DOHH2 (cell line): Measurements from ENCODE around the gene NEGR1.

Source experiments
- EZH2phosphoT487 ChIP-seq: fragments of 200-600 bp; sonication (generic); IDR thresholded peaks from 2 replicates; pipeline ENCODE4 v1.6.1; 2017; ENCODE audit warnings: borderline replicate concordance, mild to moderate bottlenecking, antibody characterized with exemption, low read length, moderate library complexity, mixed read lengths
- TF ChIP-seq, protein P1 (sequence below): fragments of 200-600 bp; sonication (generic); IDR thresholded peaks from one replicate; pipeline ENCODE4 v1.5.1; 2014; ENCODE audit warnings: antibody characterized with exemption, mild to moderate bottlenecking, low read depth, low read length; ENCODE audit not compliant: poor library complexity, severe bottlenecking

DNA sequence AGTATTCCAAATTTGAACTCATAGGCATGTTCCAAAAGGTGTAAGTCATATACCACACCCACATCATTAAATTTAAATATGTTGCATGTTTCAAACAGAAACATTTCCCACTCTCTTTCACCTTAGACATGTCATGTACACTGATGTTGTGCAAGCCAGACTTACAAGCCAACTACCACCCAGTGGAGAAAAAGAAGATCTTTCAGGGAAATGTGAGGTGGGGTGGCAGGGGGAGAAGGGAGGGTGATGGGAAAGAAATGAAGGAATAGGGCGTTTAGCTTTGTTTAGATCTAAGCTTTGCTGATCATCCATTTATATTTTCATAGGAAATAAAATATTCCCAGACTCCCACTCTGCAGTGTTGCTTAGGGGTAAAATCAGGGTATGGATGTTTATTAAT is 1.6 kb downstream of the NEGR1 start:
- TF ChIP-seq, protein P1, sequence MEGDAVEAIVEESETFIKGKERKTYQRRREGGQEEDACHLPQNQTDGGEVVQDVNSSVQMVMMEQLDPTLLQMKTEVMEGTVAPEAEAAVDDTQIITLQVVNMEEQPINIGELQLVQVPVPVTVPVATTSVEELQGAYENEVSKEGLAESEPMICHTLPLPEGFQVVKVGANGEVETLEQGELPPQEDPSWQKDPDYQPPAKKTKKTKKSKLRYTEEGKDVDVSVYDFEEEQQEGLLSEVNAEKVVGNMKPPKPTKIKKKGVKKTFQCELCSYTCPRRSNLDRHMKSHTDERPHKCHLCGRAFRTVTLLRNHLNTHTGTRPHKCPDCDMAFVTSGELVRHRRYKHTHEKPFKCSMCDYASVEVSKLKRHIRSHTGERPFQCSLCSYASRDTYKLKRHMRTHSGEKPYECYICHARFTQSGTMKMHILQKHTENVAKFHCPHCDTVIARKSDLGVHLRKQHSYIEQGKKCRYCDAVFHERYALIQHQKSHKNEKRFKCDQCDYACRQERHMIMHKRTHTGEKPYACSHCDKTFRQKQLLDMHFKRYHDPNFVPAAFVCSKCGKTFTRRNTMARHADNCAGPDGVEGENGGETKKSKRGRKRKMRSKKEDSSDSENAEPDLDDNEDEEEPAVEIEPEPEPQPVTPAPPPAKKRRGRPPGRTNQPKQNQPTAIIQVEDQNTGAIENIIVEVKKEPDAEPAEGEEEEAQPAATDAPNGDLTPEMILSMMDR, result no peak
- TF ChIP-seq EZH2phosphoT487, result no peak
